ENCODE data around the gene DPT.

- TF ChIP-seq POLR2A (IDR thresholded peaks at IDR 0.05): no peak
- TF ChIP-seq, protein P1, sequence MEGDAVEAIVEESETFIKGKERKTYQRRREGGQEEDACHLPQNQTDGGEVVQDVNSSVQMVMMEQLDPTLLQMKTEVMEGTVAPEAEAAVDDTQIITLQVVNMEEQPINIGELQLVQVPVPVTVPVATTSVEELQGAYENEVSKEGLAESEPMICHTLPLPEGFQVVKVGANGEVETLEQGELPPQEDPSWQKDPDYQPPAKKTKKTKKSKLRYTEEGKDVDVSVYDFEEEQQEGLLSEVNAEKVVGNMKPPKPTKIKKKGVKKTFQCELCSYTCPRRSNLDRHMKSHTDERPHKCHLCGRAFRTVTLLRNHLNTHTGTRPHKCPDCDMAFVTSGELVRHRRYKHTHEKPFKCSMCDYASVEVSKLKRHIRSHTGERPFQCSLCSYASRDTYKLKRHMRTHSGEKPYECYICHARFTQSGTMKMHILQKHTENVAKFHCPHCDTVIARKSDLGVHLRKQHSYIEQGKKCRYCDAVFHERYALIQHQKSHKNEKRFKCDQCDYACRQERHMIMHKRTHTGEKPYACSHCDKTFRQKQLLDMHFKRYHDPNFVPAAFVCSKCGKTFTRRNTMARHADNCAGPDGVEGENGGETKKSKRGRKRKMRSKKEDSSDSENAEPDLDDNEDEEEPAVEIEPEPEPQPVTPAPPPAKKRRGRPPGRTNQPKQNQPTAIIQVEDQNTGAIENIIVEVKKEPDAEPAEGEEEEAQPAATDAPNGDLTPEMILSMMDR (IDR thresholded peaks at IDR 0.05): no peak
Measured at GRCh38 chr1:168706391-168706992, 22.5 kb downstream of the DPT start.
